Dermis blood vessel endothelial cell (primary cell): ENCODE results near the gene LRRC32. TPM values are rescaled to one million over a fixed set of nuclear protein-coding genes. Genes with fewer than 3 reads are reported as not detected.
"Not testable (repeated sequence)": the region's sequence is repeated elsewhere in the genome, so short reads cannot be mapped to it uniquely, and the experiment has no call there.

ENCODE experiments used
- DNase-seq: peaks from one replicate; pipeline ENCODE4 v3.0.0; 2010
- total RNA-seq: library from RNA; depleted of rRNA; stranded (reverse); fragments of >200 nt; gene quantifications from 2 replicates; pipeline ENCODE4 v1.2.3, GENCODE V29; 2014

The LRRC32 gene
- total RNA-seq, 1 donor from 2014 or later, result 80.8 TPM

DNA sequence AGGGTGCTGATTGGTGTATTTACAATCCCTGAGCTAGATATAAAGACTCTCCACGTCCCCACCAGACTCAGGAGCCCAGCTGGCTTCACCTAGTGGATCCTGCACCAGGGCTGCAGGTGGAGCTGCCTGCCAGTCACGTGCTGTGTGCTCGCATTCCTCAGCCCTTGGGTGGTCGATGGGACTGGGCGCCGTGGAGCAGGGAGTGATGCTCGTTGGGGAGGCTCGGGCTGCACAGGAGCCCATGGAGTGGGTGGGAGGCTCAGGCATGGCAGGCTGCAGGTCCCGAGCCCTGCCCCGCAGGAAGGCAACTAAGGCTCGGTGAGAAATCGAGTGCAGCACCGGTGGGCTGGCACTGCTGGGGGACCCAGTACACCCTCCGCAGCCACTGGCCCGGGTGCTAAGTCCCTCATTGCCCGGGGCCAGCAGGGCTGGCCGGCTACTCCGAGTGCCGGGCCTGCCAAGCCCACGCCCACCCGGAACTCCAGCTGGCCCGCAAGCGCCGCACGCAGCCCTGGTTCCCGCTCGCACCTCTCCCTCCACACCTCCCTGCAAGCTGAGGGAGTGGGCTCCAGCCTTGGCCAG lies 61.6 kb downstream of the LRRC32 start:
- not testable (repeated sequence) for DNase-seq

DNA sequence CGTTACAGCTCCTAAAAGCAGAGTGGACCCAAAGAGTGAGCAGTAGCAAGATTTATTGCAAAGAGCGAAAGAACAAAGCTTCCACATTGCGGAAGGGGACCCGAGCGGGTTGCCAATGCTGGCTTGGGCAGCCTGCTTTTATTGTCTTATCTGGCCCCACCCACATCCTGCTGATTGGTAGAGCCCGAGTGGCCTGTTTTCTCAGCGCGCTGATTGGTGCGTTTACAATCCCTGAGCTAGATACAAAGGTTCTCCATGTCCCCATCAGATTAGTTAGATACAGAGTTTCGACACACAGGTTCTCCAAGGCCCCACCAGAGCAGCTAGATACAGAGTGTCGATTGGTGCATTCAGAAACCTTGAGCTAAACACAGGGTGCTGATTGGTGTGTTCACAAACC lies 62.3 kb downstream of the LRRC32 start:
- DNase-seq, result not testable (repeated sequence)

Other genes starting within 250 kb of the LRRC32 start
- 9.6 and 21.4 TPM in 2 replicates for gene EMSY, start 225.7 kb downstream of the LRRC32 start, total RNA-seq
- 4.4 and 8.7 TPM in 2 replicates for gene TSKU, start 112.6 kb upstream of the LRRC32 start, total RNA-seq
- gene ACER3, start 190.2 kb upstream of the LRRC32 start, total RNA-seq, result 22.8 and 30.1 TPM in 2 replicates